Stimulated activated CD4-positive, alpha-beta T cell treated with anti-CD3 and anti-CD28 coated beads, TNF-alpha, amount 100 ng/mL, for 1 hour (primary cell): ENCODE data around the gene PRF1.
A peak's percentile ranks its signal among the peaks of the same experiment; 100 is the strongest.

Experiments
- DNase-seq, 3 donors: peaks; one replicate each; pipeline ENCODE4 v3.0.0-alpha.2; 2020; ENCODE audit warnings: low read depth in 3 of 3, low spot score in 1 of 3

Gene PRF1

GRCh38 chr10:70578371-70578947 lies 24.1 kb downstream of the PRF1 start:
- peak; percentile 13 to 17 (median 16) for DNase-seq

- no peak for DNase-seq
These were observed 25.6 kb downstream of the PRF1 start for GRCh38 chr10:70576803-70577517.

GRCh38 chr10:70575874-70576802 lies 26.4 kb downstream of the PRF1 start:
- DNase-seq = no peak

GRCh38 chr10:70575486-70575873 lies 27.1 kb downstream of the PRF1 start:
- DNase-seq = no peak

- no peak for DNase-seq
These were observed 28.7 kb downstream of the PRF1 start for GRCh38 chr10:70573599-70574506.

- no peak for DNase-seq
These were observed 30.7 kb downstream of the PRF1 start for GRCh38 chr10:70571636-70572439.

GRCh38 chr10:70571236-70571635 lies 31.3 kb downstream of the PRF1 start:
- DNase-seq = no peak

- no peak for DNase-seq
These were observed 33.6 kb downstream of the PRF1 start for GRCh38 chr10:70568781-70569495.

- DNase-seq = no peak
These were observed 34.4 kb downstream of the PRF1 start for GRCh38 chr10:70568113-70568512.

- no peak for DNase-seq
These were observed 34.9 kb downstream of the PRF1 start for GRCh38 chr10:70567603-70568002.

GRCh38 chr10:70566515-70567290 lies 35.8 kb downstream of the PRF1 start:
- DNase-seq = no peak

GRCh38 chr10:70565556-70566514 lies 36.7 kb downstream of the PRF1 start:
- no peak for DNase-seq

- DNase-seq = no peak
These were observed 37.6 kb downstream of the PRF1 start for GRCh38 chr10:70564901-70565351.

GRCh38 chr10:70564113-70564725 lies 38.3 kb downstream of the PRF1 start:
- no peak for DNase-seq

- no peak for DNase-seq
These were observed 39.3 kb downstream of the PRF1 start for GRCh38 chr10:70563230-70563629.

- DNase-seq = no peak
These were observed 40.3 kb downstream of the PRF1 start for GRCh38 chr10:70562036-70562755.
